RWPE2 (cell line): Measurements from ENCODE around the gene SMIM10L1.

Experiments
- ATAC-seq: fragments of 200-7000 bp; cut with Tn5 transposase; 3 replicates; pipeline ENCODE4 v1.9.1; 2021; ENCODE audit warnings: low read depth
- DNase-seq: peaks from one replicate; pipeline ENCODE4 v3.0.0-alpha.2; 2020; ENCODE audit warnings: low spot score
- H3K27ac ChIP-seq: fragments of 450-650 bp; 2 replicates; pipeline ENCODE4 v1.5.1; 2017; ENCODE audit warnings: mild to moderate bottlenecking; ENCODE audit not compliant: poor library complexity, severe bottlenecking
- H3K27me3 ChIP-seq: fragments of 250-450 bp; sonication (Bioruptor Pico); 2 replicates; pipeline ENCODE4 v1.5.1; 2021; ENCODE audit warnings: mild to moderate bottlenecking, moderate library complexity; ENCODE audit not compliant: insufficient read depth, poor library complexity, severe bottlenecking
- H3K36me3 ChIP-seq: fragments of 250-450 bp; sonication (Bioruptor Pico); 2 replicates; pipeline ENCODE4 v1.5.1; 2020; ENCODE audit warnings: low read depth, mild to moderate bottlenecking, moderate library complexity
- H3K4me1 ChIP-seq: fragments of 250-450 bp; sonication (Bioruptor Pico); 2 replicates; pipeline ENCODE4 v1.5.1; 2021; ENCODE audit warnings: mild to moderate bottlenecking, moderate library complexity; ENCODE audit not compliant: insufficient read depth, poor library complexity, severe bottlenecking
- H3K4me3 ChIP-seq: fragments of 250-450 bp; sonication (Bioruptor Pico); 2 replicates; pipeline ENCODE4 v1.5.1; 2021; ENCODE audit warnings: mild to moderate bottlenecking, moderate library complexity; ENCODE audit not compliant: severe bottlenecking
- H3K9me3 ChIP-seq: fragments of 250-450 bp; sonication (Bioruptor Pico); 2 replicates; pipeline ENCODE4 v1.5.1; 2021; ENCODE audit warnings: mild to moderate bottlenecking, moderate library complexity; ENCODE audit not compliant: severe bottlenecking
- TF ChIP-seq, protein P1 (sequence below): fragments of 450-650 bp; IDR thresholded peaks from one replicate; pipeline ENCODE4 v1.5.1; 2017; ENCODE audit warnings: mild to moderate bottlenecking, moderate library complexity; ENCODE audit not compliant: poor library complexity, severe bottlenecking

SMIM10L1 gene

DNA sequence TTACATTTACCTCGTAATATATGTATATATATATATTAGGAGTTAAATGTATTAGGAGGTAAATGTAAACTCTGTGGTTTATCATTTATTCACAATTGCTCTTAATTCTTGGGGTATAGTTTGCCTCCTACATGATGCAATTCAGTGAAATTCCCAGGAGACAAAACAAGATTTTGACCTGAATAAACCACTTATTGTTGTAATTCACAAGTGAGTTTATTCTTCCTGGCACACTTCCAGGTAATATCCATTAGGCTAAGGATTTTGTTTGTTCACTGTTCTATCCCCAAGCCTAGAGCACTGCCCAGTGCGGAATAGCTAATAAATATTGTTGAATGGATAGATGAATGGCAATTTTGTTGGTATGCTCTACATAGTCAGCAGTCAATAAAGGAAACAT, 3.0 kb downstream of the SMIM10L1 start:
- no peak for ATAC-seq

DNA sequence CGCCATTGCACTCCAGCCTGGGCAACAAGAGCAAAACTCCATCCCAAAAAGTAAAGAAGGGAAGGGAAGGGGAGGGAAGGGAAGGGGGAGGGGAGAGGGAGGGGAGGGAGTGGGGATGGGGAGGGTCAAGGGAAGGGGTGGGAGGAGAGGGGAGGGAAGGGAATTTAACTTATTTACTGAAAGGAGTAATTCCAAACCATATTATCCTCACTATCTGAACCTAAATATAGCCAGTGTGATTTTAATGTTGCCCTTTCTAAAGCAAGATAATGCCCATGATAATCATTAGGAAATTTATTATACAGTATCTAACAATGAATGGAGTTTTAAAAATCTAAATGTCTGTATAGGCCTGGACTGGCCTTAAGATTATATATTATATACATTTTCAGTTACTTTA, 7.3 kb downstream of the SMIM10L1 start:
- no peak for ATAC-seq
- Histone ChIP-seq H3K4me3 (no peak overlapping the region), H3K9me3 (no peaks in the 10 kb centered on the region), H3K27me3 (no peaks in the 10 kb centered on the region), H3K27ac (no peak overlapping the region), H3K4me1 (no peaks in the 10 kb centered on the region), H3K36me3 (no peaks in the 10 kb centered on the region)
- TF ChIP-seq, protein P1, sequence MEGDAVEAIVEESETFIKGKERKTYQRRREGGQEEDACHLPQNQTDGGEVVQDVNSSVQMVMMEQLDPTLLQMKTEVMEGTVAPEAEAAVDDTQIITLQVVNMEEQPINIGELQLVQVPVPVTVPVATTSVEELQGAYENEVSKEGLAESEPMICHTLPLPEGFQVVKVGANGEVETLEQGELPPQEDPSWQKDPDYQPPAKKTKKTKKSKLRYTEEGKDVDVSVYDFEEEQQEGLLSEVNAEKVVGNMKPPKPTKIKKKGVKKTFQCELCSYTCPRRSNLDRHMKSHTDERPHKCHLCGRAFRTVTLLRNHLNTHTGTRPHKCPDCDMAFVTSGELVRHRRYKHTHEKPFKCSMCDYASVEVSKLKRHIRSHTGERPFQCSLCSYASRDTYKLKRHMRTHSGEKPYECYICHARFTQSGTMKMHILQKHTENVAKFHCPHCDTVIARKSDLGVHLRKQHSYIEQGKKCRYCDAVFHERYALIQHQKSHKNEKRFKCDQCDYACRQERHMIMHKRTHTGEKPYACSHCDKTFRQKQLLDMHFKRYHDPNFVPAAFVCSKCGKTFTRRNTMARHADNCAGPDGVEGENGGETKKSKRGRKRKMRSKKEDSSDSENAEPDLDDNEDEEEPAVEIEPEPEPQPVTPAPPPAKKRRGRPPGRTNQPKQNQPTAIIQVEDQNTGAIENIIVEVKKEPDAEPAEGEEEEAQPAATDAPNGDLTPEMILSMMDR = no peak
- no peak for DNase-seq

More for the DNA sequence above, 3.0 kb downstream of the SMIM10L1 start:
- Histone ChIP-seq H3K9me3 (no peaks in the 10 kb centered on the region), H3K36me3 (peaks cover 6% of the 10 kb centered on the region), H3K27ac (no peak overlapping the region), H3K4me1 (no peaks in the 10 kb centered on the region), H3K27me3 (no peaks in the 10 kb centered on the region), H3K4me3 (no peak overlapping the region)
- TF ChIP-seq, protein P1 = no peak
- DNase-seq = no peak

DNA sequence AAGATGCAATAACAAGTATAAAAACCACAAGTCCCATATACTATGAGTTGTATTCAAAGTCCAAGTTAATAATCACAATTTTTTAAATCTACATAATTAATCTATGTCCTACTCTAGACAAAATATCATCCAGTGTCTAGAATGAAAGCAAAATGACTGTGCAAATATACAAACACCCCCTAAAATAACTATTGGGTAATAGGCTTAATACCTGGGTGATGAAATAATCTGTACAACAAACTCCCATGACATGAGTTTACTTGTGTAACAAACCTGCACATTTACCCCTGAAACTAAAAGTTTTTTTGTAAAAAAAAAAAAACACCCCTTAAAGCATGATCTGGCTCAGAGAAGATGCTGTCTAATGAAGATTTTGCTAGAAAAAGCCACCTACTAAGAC, 11.5 kb downstream of the SMIM10L1 start:
- H3K4me1 ChIP-seq = no peaks in the 10 kb centered on the region
- TF ChIP-seq, protein P1 = no peak
- no peaks in the 10 kb centered on the region for H3K9me3 ChIP-seq
- no peaks in the 10 kb centered on the region for H3K27me3 ChIP-seq
- H3K4me3 ChIP-seq = no peak overlapping the region
- no peaks in the 10 kb centered on the region for H3K36me3 ChIP-seq
- no peak for ATAC-seq
- no peak overlapping the region for H3K27ac ChIP-seq
- no peak for DNase-seq

DNA sequence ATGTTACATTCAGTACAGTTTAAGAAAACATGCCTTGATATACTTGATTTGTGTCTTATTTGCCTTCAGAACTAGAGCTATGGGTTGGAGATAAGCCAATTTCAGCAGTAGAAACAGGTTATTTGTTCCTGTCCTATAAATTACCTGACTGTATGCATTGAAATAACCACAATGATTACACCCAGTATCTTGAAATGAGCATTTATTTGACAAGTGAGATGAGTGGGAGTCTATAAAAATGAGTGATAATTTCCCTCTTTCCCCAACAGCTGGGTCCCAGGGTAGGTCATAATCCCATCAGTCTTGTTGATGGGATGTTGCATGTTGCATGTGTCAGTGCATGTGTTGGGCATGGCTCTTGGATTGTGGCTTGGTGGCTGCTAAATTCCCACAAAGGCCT, 12.0 kb downstream of the SMIM10L1 start:
- no peak overlapping the region for H3K4me3 ChIP-seq
- TF ChIP-seq, protein P1 = no peak
- H3K4me1 ChIP-seq = no peaks in the 10 kb centered on the region
- no peaks in the 10 kb centered on the region for H3K9me3 ChIP-seq
- DNase-seq (no peak), ATAC-seq (no peak)
- no peak overlapping the region for H3K27ac ChIP-seq
- H3K36me3 ChIP-seq = no peaks in the 10 kb centered on the region
- no peaks in the 10 kb centered on the region for H3K27me3 ChIP-seq

DNA sequence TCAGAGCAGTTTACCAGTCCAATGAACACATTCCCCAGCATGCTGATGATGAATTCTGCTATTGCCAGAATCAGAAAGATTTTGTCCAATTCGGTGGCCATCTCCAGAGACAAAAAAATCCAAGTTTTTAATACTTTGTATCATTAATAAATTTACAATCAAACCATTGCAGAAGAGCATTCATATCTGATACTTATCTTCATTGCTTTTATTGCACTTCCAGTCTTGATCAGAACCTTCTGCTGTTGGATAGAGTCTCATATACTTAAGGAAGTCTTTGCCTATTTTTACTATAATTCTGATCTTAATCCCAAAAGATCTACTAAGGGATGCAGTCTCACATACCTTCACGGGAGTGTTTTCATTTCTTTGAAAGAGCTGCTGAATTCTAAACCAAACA, 15.8 kb downstream of the SMIM10L1 start, which contains the start of gene TAS2R42:
TSS of gene TAS2R42 (minus strand) at position 101 of the 400 bp plus-strand sequence. CDS start at position 101, 0 bp downstream.
- Histone ChIP-seq H3K4me1 (no peaks in the 10 kb centered on the region), H3K27me3 (no peaks in the 10 kb centered on the region), H3K9me3 (no peaks in the 10 kb centered on the region), H3K4me3 (no peak within 1 kb of the TSS), H3K36me3 (no peaks in the 10 kb centered on the region), H3K27ac (no peak within 1 kb of the TSS)
- TF ChIP-seq, protein P1 = no peak
- ATAC-seq (no peak), DNase-seq (no peak)
